HG03025 (cell line): ENCODE results near the gene CDH15.
"Not testable (repeated sequence)": the region's sequence is repeated elsewhere in the genome, so short reads cannot be mapped to it uniquely, and the experiment has no call there.

Experiments used
- ATAC-seq: cut with Tn5 transposase; IDR thresholded peaks from one replicate; pipeline ENCODE4 v1.9.1; 2021; ENCODE audit warnings: mild to moderate bottlenecking, moderate library complexity; ENCODE audit not compliant: unreplicated experiment, low FRiP score

CDH15 gene

GRCh38 chr16:89155851-89156739 lies 15.5 kb upstream of the CDH15 start:
- ATAC-seq = no peak

- no peak for ATAC-seq
These were observed 14.6 kb upstream of the CDH15 start for GRCh38 chr16:89156740-89157645.

GRCh38 chr16:89157778-89158177 lies 13.8 kb upstream of the CDH15 start:
- ATAC-seq = no peak

GRCh38 chr16:89159066-89159849 lies 12.3 kb upstream of the CDH15 start:
- no peak for ATAC-seq

- ATAC-seq = no peak
These were observed 11.6 kb upstream of the CDH15 start for GRCh38 chr16:89159850-89160354.

GRCh38 chr16:89160977-89161701 lies 10.4 kb upstream of the CDH15 start:
- no peak for ATAC-seq

GRCh38 chr16:89161763-89162713 lies 9.5 kb upstream of the CDH15 start:
- no peak for ATAC-seq

- ATAC-seq = no peak
These were observed 8.3 kb upstream of the CDH15 start for GRCh38 chr16:89163297-89163696.

- ATAC-seq = no peak
These were observed 7.1 kb upstream of the CDH15 start for GRCh38 chr16:89164436-89164835.

GRCh38 chr16:89164847-89165680 lies 6.5 kb upstream of the CDH15 start:
- ATAC-seq = no peak

- ATAC-seq = not testable (repeated sequence)
These were observed 5.9 kb upstream of the CDH15 start for GRCh38 chr16:89165681-89165979.

GRCh38 chr16:89166696-89167424 lies 4.7 kb upstream of the CDH15 start:
- no peak for ATAC-seq

GRCh38 chr16:89167425-89167941 lies 4.1 kb upstream of the CDH15 start:
- ATAC-seq = no peak

GRCh38 chr16:89168381-89169189 lies 3.0 kb upstream of the CDH15 start:
- ATAC-seq = no peak

GRCh38 chr16:89169778-89170177 lies 1.8 kb upstream of the CDH15 start:
- no peak for ATAC-seq
